Parathyroid adenoma (tissue), 2 donors: ENCODE results near the gene LLGL2.

Source experiments
- H2AFZ ChIP-seq: fragments of 300-600 bp; sonication (generic); one replicate; pipeline ENCODE4 v1.7.0; 2017; ENCODE audit warnings: antibody characterized with exemption, mild to moderate bottlenecking
- H3K27ac ChIP-seq: fragments of 300-600 bp; sonication (generic); one replicate; pipeline ENCODE4 v1.7.0; 2017
- H3K27me3 ChIP-seq: fragments of 300-600 bp; sonication (generic); one replicate; pipeline ENCODE4 v1.7.0; 2017; ENCODE audit warnings: low read length; ENCODE audit not compliant: control insufficient read depth, insufficient read depth
- H3K36me3 ChIP-seq: fragments of 300-600 bp; sonication (generic); one replicate; pipeline ENCODE4 v1.7.0; 2017; ENCODE audit warnings: low read length; ENCODE audit not compliant: control insufficient read depth, insufficient read depth
- H3K4me1 ChIP-seq: fragments of 300-600 bp; sonication (generic); one replicate; pipeline ENCODE4 v1.7.0; 2017; ENCODE audit warnings: control low read depth
- H3K4me2 ChIP-seq: fragments of 300-600 bp; sonication (generic); one replicate; pipeline ENCODE4 v1.7.0; 2017; ENCODE audit warnings: low read length
- H3K4me3 ChIP-seq: fragments of 300-600 bp; sonication (generic); one replicate; pipeline ENCODE4 v1.7.0; 2017; ENCODE audit warnings: low read depth, low read length
- H3K79me2 ChIP-seq: fragments of 300-600 bp; sonication (generic); one replicate; pipeline ENCODE4 v1.7.0; 2017; ENCODE audit warnings: control low read depth
- H3K9ac ChIP-seq: fragments of 300-600 bp; sonication (generic); one replicate; pipeline ENCODE4 v1.7.0; 2017; ENCODE audit warnings: mild to moderate bottlenecking
- H3K9me3 ChIP-seq: fragments of 300-600 bp; sonication (generic); one replicate; pipeline ENCODE4 v1.7.0; 2017; ENCODE audit warnings: low read length; ENCODE audit not compliant: control insufficient read depth
- CTCF ChIP-seq: fragments of 300-600 bp; sonication (generic); IDR thresholded peaks from one replicate; pipeline ENCODE4 v1.7.0; 2017; ENCODE audit warnings: antibody characterized with exemption, mild to moderate bottlenecking
- donor health status: primary hyperparathyroidism.

Gene LLGL2

GRCh38 chr17:75547091-75547490 is 21.6 kb downstream of the LLGL2 start:
- H3K79me2 ChIP-seq: no peaks in the 10 kb centered on the region
- no peak for TF ChIP-seq CTCF
- no peak overlapping the region for H3K9ac ChIP-seq
- H3K9me3 ChIP-seq: no peaks in the 10 kb centered on the region
- H3K4me3 ChIP-seq: no peak overlapping the region
- no peak overlapping the region for H2AFZ ChIP-seq
- peaks cover 23% of the 10 kb centered on the region for H3K4me1 ChIP-seq
- no peak overlapping the region for H3K4me2 ChIP-seq
- no peak overlapping the region for H3K27ac ChIP-seq
- H3K36me3 ChIP-seq: no peaks in the 10 kb centered on the region
- H3K27me3 ChIP-seq: no peaks in the 10 kb centered on the region

- H3K4me3 ChIP-seq: no peak overlapping the region
- H3K9ac ChIP-seq: no peak overlapping the region
Measured at GRCh38 chr17:75548813-75549212, 23.3 kb downstream of the LLGL2 start.

GRCh38 chr17:75549246-75550138 is 24.0 kb downstream of the LLGL2 start:
- no peak for TF ChIP-seq CTCF
- Histone ChIP-seq H3K79me2 (no peaks in the 10 kb centered on the region), H3K36me3 (no peaks in the 10 kb centered on the region), H3K9me3 (no peaks in the 10 kb centered on the region), H3K4me1 (peaks cover 23% of the 10 kb centered on the region), H3K4me3 (peak overlapping the region; percentile 56), H2AFZ (peak overlapping the region; percentile 93), H3K27me3 (no peaks in the 10 kb centered on the region), H3K4me2 (peak overlapping the region; percentile 92), H3K9ac (peak overlapping the region; percentile 69), H3K27ac (peak overlapping the region; percentile 100)

More at GRCh38 chr17:75548813-75549212, 23.3 kb downstream of the LLGL2 start:
- no peaks in the 10 kb centered on the region for H3K27me3 ChIP-seq
- no peaks in the 10 kb centered on the region for H3K9me3 ChIP-seq
- H3K27ac ChIP-seq: peak overlapping the region; percentile 100
- H2AFZ ChIP-seq: peak overlapping the region; percentile 93
- no peak overlapping the region for H3K4me2 ChIP-seq
- peaks cover 23% of the 10 kb centered on the region for H3K4me1 ChIP-seq
- no peak for TF ChIP-seq CTCF
- H3K36me3 ChIP-seq: no peaks in the 10 kb centered on the region
- H3K79me2 ChIP-seq: no peaks in the 10 kb centered on the region

GRCh38 chr17:75550139-75550465 is 24.6 kb downstream of the LLGL2 start:
- Histone ChIP-seq H2AFZ (peak overlapping the region; percentile 93), H3K79me2 (peaks cover 2% of the 10 kb centered on the region), H3K9me3 (no peaks in the 10 kb centered on the region), H3K27me3 (no peaks in the 10 kb centered on the region), H3K9ac (no peak overlapping the region), H3K4me1 (peaks cover 23% of the 10 kb centered on the region), H3K36me3 (no peaks in the 10 kb centered on the region), H3K4me2 (peak overlapping the region; percentile 92), H3K4me3 (peak overlapping the region; percentile 56), H3K27ac (peak overlapping the region; percentile 100)
- TF ChIP-seq CTCF: no peak

- no peak for TF ChIP-seq CTCF
- H2AFZ ChIP-seq: peak overlapping the region; percentile 60
- H3K4me2 ChIP-seq: no peak overlapping the region
- peaks cover 4% of the 10 kb centered on the region for H3K79me2 ChIP-seq
- H3K27ac ChIP-seq: peak overlapping the region; percentile 100
- no peak overlapping the region for H3K9ac ChIP-seq
- H3K4me3 ChIP-seq: no peak overlapping the region
- no peaks in the 10 kb centered on the region for H3K27me3 ChIP-seq
- H3K4me1 ChIP-seq: peaks cover 23% of the 10 kb centered on the region
- H3K9me3 ChIP-seq: no peaks in the 10 kb centered on the region
- no peaks in the 10 kb centered on the region for H3K36me3 ChIP-seq
Measured at GRCh38 chr17:75551266-75551665, 25.8 kb downstream of the LLGL2 start.
